Cardiac septum (tissue), 1 donor: ENCODE results near the gene DRAXIN. TPM values are rescaled to one million over a fixed set of nuclear protein-coding genes. Genes with fewer than 3 reads are reported as not detected.

Experiments used
- DNase-seq: peaks from one replicate; pipeline ENCODE4 v3.0.0-alpha.2; 2020; ENCODE audit warnings: low spot score
- intact Hi-C: fragments of 100-400 bp; cut with DNase I; formaldehyde crosslinking; loops from one replicate; pipeline ENCODE4 v1.14.0; 2022
- total RNA-seq: library from RNA; stranded (reverse); fragmentation: NEBNext Ultra II Directional; extraction: Animal tissue kit (Norgen Biotek cat#: 25700); gene quantifications from one replicate; pipeline ENCODE4 v1.2.1, GENCODE V29; 2021
- donor health status: DM: no; HTN: no; CAD: no.

The DRAXIN gene
- total RNA-seq, 1 donor from 2014 or later: 0.05 TPM

DNA sequence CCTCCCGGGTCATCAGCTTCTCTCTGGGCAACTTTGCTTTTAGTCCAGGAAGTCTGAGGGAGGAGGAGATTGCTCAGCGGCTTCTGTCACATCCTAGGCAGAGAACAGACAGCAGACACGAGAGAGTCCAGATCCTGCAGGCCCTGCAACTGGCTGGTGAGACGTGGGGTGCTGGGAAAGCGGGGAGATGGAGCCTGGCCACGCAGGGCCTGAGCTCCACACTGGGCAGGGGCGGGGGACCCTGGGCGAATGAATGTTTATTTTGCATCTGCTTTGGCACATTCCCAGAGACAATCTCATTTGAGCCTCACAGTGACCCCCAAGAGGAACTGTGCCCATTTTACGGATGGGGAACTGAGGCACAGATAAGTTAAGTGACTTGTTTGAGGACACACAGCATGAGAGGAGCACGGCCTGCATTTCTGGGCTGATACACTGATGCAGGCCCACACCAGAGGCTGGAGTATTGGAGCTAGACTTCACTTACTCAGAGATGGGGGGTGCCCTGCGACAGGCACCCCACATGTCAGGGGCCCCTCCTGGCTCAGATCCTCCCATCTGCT, 80.1 kb downstream of the DRAXIN start:
- intact Hi-C loops: no loop called here
- no peak for DNase-seq

DNA sequence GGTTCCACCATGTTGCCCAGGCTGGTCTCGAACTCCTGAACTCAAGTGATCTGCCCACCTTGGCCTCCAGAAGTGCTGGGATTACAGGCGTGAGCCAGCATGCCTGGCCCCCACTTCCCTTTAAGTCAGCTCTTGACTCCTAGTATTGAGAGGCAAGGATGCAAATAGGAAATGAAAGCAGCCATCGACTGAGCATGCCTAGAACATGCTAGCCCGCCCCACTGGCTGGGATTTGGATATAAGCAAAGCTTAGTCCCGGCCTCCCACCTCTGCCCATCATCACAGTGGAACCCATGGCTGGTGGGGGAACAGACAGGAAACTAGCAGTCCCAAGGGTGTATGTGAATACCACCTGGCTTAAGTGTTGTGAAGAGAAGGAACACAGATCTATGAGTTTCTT, 80.9 kb downstream of the DRAXIN start:
- DNase-seq: no peak
- intact Hi-C loops: no loop called here

DNA sequence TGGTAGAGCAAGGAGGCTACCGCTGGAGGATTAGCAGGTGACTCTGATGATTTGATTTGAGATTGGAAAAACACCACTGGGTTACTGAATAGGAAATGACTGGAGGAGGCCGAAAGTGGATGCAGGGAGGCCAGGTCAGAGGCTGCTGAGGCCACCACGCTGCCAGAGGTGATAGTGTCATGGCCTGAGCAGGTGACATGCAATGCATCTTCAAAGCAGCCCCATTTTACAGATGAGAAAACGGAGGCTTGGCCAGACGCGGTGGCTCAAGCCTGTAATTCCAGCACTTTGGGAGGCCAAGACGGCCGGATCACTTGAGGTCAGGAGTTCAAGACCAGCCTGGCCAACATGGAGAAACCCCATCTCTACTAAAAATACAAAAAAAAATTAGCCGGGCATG, 83.2 kb downstream of the DRAXIN start:
- no peak for DNase-seq
- intact Hi-C loops: loop anchor here (5.0 kb wide), 1 partner anchor 38 kb away; no protein-coding TSS in a partner anchor

Other genes with a start within 250 kb of the DRAXIN start
- gene DISP3, start 212.6 kb upstream of the DRAXIN start, total RNA-seq: 0.05 TPM
- 2.9 TPM for gene FBXO2, start 37.3 kb upstream of the DRAXIN start, total RNA-seq
- gene FBXO44, start 36.8 kb upstream of the DRAXIN start, total RNA-seq: 19.8 TPM
- 7.1 TPM for gene FBXO6, start 27.5 kb upstream of the DRAXIN start, total RNA-seq
- 25.0 TPM for gene MAD2L2, start 10.6 kb upstream of the DRAXIN start, total RNA-seq
- gene AGTRAP, start 44.4 kb downstream of the DRAXIN start, total RNA-seq: 17.4 TPM
- gene C1orf167, start 70.5 kb downstream of the DRAXIN start, total RNA-seq: 2.3 TPM
- gene MTHFR, start 114.3 kb downstream of the DRAXIN start, total RNA-seq: 33.7 TPM
- 26.3 TPM for gene CLCN6, start 114.5 kb downstream of the DRAXIN start, total RNA-seq
- 21,376 TPM for gene NPPA, start 156.1 kb downstream of the DRAXIN start, total RNA-seq
- 7,162 TPM for gene NPPB, start 167.2 kb downstream of the DRAXIN start, total RNA-seq
- gene KIAA2013, start 234.7 kb downstream of the DRAXIN start, total RNA-seq: 42.6 TPM
- 52.6 TPM for gene PLOD1, start 243.0 kb downstream of the DRAXIN start, total RNA-seq